AG04450 (cell line): ENCODE results near the gene NBL1. TPM values are rescaled to one million over a fixed set of nuclear protein-coding genes. Genes with fewer than 3 reads are reported as not detected.
A peak's percentile ranks its signal among the peaks of the same experiment; 100 is the strongest.

Source experiments
- CTCF ChIA-PET: fragments of 300-600, 350-600 bp; formaldehyde crosslinking; extraction: SDS; loops from one replicate; lab custom pipeline; 2022; ENCODE audit warnings: antibody characterized with exemption, inconsistent platforms; lab: Charles Lee
- POLR2A ChIA-PET: fragments of 350-600 bp; formaldehyde crosslinking; extraction: SDS; loops from one replicate; lab custom pipeline; 2021; ENCODE audit warnings: antibody characterized with exemption, inconsistent platforms; lab: Yijun Ruan, JAX
- DNase-seq: peaks from one replicate; pipeline ENCODE4 v3.0.0-alpha.2; 2011; ENCODE audit warnings: low read depth, low spot score
- H3K27ac ChIP-seq: one replicate; pipeline ENCODE4 v1.5.1; 2012; ENCODE audit warnings: low read depth, low read length, control low read depth
- H3K27me3 ChIP-seq: one replicate; pipeline ENCODE4 v1.6.0; 2012; ENCODE audit warnings: low read length; ENCODE audit not compliant: control insufficient read depth, insufficient read depth
- H3K4me3 ChIP-seq: 2 replicates; pipeline ENCODE4 v1.5.1; 2011; ENCODE audit warnings: mild to moderate bottlenecking, low read depth, low read length, control low read depth
- H3K9me3 ChIP-seq: 2 replicates; pipeline ENCODE4 v1.5.1; 2012; ENCODE audit warnings: low read length; ENCODE audit not compliant: control insufficient read depth, insufficient read depth
- polyA plus RNA-seq: library from polyadenylated mRNA; depleted of rRNA; stranded (reverse); fragments of >200 nt; gene quantifications from 2 replicates; pipeline ENCODE4 v1.2.3, GENCODE V29; 2011
- TF ChIP-seq, protein P1 (sequence below): IDR thresholded peaks from 2 replicates; pipeline ENCODE4 v1.5.1; 2011; ENCODE audit warnings: low read depth, low read length, control low read depth, inconsistent platforms

The NBL1 gene
- polyA plus RNA-seq, 1 experiment: 151 TPM

DNA sequence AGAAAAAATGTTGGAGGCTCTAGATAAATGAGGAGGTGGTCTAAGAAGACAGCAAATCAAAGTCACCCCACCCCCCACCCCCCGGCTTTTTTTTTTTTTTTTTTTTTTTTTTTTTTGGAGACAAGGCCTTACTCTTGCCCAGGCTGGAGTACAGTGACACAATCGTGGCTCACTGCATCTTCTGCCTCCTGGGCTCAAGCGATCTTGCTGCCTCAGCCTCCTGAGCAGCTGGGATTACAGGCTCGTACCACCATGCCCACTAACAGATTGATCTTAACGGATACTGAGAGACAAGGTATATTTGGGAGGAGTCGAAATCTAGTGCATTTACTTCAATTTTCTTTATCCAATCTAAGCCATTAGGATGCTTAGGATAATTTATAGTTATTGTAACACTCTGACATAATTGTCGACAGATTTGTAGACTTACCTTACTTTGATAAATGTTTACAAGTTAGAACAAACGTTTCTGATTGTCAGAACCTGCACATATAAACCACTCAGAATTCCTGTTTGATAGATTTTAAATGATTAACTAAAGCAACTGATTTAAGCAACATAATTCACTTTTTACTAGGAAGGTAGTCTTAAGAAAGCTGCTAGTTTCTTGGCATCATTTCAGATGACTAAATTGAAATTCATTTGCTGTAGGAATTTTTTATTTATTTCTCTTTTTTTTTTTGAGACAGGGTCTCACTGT lies 33.7 kb upstream of the NBL1 start:
- TF ChIP-seq, protein P1, sequence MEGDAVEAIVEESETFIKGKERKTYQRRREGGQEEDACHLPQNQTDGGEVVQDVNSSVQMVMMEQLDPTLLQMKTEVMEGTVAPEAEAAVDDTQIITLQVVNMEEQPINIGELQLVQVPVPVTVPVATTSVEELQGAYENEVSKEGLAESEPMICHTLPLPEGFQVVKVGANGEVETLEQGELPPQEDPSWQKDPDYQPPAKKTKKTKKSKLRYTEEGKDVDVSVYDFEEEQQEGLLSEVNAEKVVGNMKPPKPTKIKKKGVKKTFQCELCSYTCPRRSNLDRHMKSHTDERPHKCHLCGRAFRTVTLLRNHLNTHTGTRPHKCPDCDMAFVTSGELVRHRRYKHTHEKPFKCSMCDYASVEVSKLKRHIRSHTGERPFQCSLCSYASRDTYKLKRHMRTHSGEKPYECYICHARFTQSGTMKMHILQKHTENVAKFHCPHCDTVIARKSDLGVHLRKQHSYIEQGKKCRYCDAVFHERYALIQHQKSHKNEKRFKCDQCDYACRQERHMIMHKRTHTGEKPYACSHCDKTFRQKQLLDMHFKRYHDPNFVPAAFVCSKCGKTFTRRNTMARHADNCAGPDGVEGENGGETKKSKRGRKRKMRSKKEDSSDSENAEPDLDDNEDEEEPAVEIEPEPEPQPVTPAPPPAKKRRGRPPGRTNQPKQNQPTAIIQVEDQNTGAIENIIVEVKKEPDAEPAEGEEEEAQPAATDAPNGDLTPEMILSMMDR: no peak
- no peaks in the 10 kb centered on the region for H3K27me3 ChIP-seq
- no peak overlapping the region for H3K27ac ChIP-seq
- CTCF ChIA-PET: interaction anchor here (0.6 to 0.7 kb wide), 3 partner anchors 221 to 884 kb away, joined by 3 to 5 read pairs (median 3); no protein-coding TSS in a partner anchor
- H3K9me3 ChIP-seq: no peaks in the 10 kb centered on the region
- no peak for DNase-seq
- POLR2A ChIA-PET: interaction anchor here (0.7 to 1.4 kb wide), 2 partner anchors 14 to 125 kb away, joined by 4 to 6 read pairs; partner anchors contain the start of gene CAPZB
- H3K4me3 ChIP-seq: no peak overlapping the region

DNA sequence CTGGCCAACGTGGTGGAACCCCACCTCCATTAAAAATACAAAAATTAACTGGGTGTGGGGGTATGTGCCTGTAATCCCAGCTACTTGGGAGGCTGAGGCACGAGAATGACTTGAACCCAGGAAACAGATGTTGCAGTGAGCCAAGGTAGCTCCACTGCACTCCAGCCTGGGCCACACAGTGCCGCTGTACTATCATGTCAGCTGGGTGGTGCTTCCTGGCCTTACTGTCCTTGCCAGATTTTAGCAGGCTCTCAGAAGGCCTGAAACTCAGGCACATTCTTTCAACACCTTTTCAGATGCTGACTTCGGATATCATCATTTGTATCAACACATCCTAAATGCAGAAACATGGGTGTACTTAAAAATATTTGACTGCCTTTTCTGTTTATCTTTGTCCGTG lies 31.6 kb upstream of the NBL1 start:
- DNase-seq: no peak
- Histone ChIP-seq H3K4me3 (no peak overlapping the region), H3K27me3 (no peaks in the 10 kb centered on the region), H3K9me3 (no peaks in the 10 kb centered on the region), H3K27ac (no peak overlapping the region)
- POLR2A ChIA-PET: no interaction called here
- TF ChIP-seq, protein P1: no peak
- CTCF ChIA-PET: no interaction called here

DNA sequence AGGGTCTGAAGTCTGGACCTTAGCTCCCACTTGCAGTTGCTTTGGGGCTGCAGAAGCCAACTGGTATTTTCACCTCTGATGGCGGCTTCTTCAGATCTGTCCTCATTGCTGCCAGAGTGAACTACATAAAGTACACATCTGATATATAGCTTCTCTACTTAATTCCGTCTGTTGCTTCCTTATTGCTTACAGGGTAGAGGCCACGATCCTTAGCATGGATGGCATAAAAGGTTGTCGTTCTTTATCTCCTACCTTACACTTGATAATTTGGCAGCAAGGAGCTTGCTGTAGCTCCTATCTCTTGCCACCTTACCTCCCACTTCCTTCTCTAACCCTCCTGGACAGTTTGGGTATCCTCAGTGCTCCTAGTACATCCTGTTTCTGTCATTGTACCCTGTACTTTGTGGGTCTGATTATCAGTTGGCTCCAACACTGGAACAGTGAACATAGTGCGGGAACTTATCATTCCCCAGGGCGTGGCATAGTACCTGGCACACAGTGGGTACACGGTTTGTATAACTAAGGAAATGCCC lies 30.9 kb upstream of the NBL1 start:
- Histone ChIP-seq H3K27ac (no peak overlapping the region), H3K27me3 (no peaks in the 10 kb centered on the region), H3K4me3 (no peak overlapping the region), H3K9me3 (no peaks in the 10 kb centered on the region)
- CTCF ChIA-PET: interaction anchor here (1.0 kb wide), 1 partner anchor 125 kb away, joined by 3 read pairs; no protein-coding TSS in a partner anchor
- no peak for DNase-seq
- TF ChIP-seq, protein P1: no peak
- POLR2A ChIA-PET: no interaction called here

DNA sequence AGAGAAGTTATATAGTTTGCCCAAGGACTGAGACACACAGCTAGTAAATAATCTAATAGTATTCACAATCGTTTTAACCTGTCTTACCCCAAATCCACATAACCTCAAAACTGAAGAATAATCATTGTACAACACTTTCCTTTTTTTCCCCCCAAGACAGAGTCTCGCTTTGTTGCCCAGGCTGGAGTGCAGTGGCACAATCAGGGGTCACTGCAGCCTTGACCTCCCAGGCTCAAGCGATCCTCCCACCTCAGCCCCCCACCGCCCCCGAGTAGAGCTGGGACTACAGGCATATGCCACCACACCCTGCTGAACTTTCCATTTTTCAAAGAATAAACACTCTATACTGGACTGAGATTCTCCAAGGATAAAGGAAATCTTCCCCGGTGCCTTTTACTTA lies 28.7 kb upstream of the NBL1 start:
- no peak for DNase-seq
- no peak overlapping the region for H3K4me3 ChIP-seq
- TF ChIP-seq, protein P1: no peak
- CTCF ChIA-PET: no interaction called here
- POLR2A ChIA-PET: interaction anchor here (0.6 kb wide), 1 partner anchor 165 kb away, joined by 3 read pairs; no protein-coding TSS in a partner anchor
- no peak overlapping the region for H3K27ac ChIP-seq
- H3K27me3 ChIP-seq: no peaks in the 10 kb centered on the region
- no peaks in the 10 kb centered on the region for H3K9me3 ChIP-seq

DNA sequence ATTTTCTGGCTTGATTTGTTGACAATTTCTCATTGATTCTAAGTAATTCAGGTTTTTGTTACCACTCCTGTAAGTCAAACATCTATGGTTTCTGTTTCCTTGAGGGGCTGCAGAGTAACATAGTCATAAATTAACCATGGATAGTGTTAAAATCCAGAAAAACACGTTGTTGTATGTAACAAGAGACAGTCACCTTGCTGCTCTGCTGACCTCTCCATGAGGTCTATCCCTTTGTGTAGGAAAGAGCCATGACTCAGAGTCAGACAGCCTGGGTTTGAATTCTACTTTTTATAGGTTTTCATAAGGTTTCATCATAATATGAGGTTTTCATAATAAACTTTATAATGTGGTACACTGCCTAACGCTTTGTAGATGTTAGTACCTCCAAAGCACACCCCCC lies 27.6 kb upstream of the NBL1 start:
- DNase-seq: no peak

More for the DNA sequence above, 27.6 kb upstream of the NBL1 start:
- H3K27me3 ChIP-seq: no peaks in the 10 kb centered on the region
- H3K27ac ChIP-seq: peak overlapping the region; percentile 33
- CTCF ChIA-PET: no interaction called here
- H3K4me3 ChIP-seq: no peak overlapping the region
- POLR2A ChIA-PET: interaction anchor here (0.6 kb wide), 1 partner anchor 67 kb away, joined by 6 read pairs; no protein-coding TSS in a partner anchor
- H3K9me3 ChIP-seq: no peaks in the 10 kb centered on the region
- TF ChIP-seq, protein P1: no peak
